Cardiac muscle cell (in vitro differentiated cells and primary cell): ENCODE measurements around the gene CACNG4. TPM values are rescaled to one million over a fixed set of nuclear protein-coding genes. Genes with fewer than 3 reads are reported as not detected.
"Not testable (repeated sequence)": the region's sequence is repeated elsewhere in the genome, so short reads cannot be mapped to it uniquely, and the experiment has no call there.

Experiments
- DNase-seq, 2 donors: peaks; one replicate each; pipeline versions ENCODE4 v3.0.0 to v3.0.0-alpha.2; 2010 to 2017; ENCODE audit warnings: low read depth in 1 of 2, low spot score in 1 of 2
- H3K27ac ChIP-seq: fragments of 200-600 bp; sonication (generic); 2 replicates; pipeline ENCODE4 v1.5.1; 2016
- H3K27me3 ChIP-seq: fragments of 200-600 bp; sonication (generic); 2 replicates; pipeline ENCODE4 v1.6.0; 2016; ENCODE audit warnings: control low read depth
- H3K36me3 ChIP-seq: fragments of 200-600 bp; sonication (generic); 2 replicates; pipeline ENCODE4 v1.5.1; 2016; ENCODE audit warnings: control low read depth
- H3K4me1 ChIP-seq: fragments of 200-600 bp; sonication (generic); 2 replicates; pipeline ENCODE4 v1.8.1; 2017; ENCODE audit warnings: low read depth, mild to moderate bottlenecking, mixed run types
- H3K4me3 ChIP-seq: fragments of 200-600 bp; sonication (generic); 2 replicates; pipeline ENCODE4 v1.5.1; 2016; ENCODE audit warnings: mild to moderate bottlenecking
- H3K9me3 ChIP-seq: fragments of 200-600 bp; sonication (generic); 2 replicates; pipeline ENCODE4 v1.5.1; 2017; ENCODE audit warnings: low read depth, mild to moderate bottlenecking, control low read depth
- polyA plus RNA-seq: library from polyadenylated mRNA; unstranded; fragments of >200 nt; fragmentation: Nextera tagmentation; extraction: Ambion mirVana; gene quantifications from 2 replicates; pipeline ENCODE4 v1.2.1, GENCODE V29; 2016
- total RNA-seq: library from RNA; depleted of rRNA; stranded (reverse); fragments of >200 nt; gene quantifications from 2 replicates; pipeline ENCODE4 v1.2.3, GENCODE V29; 2016
- TF ChIP-seq, protein P1 (sequence below): IDR thresholded peaks from 2 replicates; pipeline ENCODE4 v1.5.1; 2012; ENCODE audit warnings: low read depth, mild to moderate bottlenecking, low read length

The CACNG4 gene
- total and polyA plus RNA-seq, 2 experiments from 2014 or later, result 1.2 TPM

GRCh38 chr17:66968916-66969315 is 4.4 kb downstream of the CACNG4 start:
- Histone ChIP-seq H3K27ac (no peak overlapping the region), H3K9me3 (no peaks in the 10 kb centered on the region), H3K4me3 (no peak overlapping the region), H3K4me1 (peaks cover 11% of the 10 kb centered on the region), H3K27me3 (peaks cover 40% of the 10 kb centered on the region), H3K36me3 (no peaks in the 10 kb centered on the region)
- TF ChIP-seq, protein P1, sequence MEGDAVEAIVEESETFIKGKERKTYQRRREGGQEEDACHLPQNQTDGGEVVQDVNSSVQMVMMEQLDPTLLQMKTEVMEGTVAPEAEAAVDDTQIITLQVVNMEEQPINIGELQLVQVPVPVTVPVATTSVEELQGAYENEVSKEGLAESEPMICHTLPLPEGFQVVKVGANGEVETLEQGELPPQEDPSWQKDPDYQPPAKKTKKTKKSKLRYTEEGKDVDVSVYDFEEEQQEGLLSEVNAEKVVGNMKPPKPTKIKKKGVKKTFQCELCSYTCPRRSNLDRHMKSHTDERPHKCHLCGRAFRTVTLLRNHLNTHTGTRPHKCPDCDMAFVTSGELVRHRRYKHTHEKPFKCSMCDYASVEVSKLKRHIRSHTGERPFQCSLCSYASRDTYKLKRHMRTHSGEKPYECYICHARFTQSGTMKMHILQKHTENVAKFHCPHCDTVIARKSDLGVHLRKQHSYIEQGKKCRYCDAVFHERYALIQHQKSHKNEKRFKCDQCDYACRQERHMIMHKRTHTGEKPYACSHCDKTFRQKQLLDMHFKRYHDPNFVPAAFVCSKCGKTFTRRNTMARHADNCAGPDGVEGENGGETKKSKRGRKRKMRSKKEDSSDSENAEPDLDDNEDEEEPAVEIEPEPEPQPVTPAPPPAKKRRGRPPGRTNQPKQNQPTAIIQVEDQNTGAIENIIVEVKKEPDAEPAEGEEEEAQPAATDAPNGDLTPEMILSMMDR, result no peak
- no peak for DNase-seq

DNA sequence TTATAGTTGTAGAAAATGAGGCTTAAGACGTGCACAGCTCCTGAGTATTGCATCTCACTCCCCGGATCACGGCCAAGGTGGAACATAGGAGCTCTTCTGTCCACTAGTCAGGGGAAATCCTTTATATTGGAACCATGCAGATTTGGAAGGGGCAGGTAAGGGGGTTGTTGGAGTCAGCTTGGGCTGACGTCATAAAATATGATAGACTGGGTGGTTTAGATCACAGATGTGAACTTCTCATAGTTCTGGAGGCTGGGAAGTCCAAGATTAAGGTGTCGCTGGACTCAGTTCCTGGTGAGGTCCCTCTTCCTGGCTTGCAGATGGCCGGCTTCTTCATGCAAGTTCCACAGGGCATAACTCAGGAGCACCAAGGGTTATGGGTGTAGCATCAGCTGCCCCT is 5.6 kb downstream of the CACNG4 start:
- H3K36me3 ChIP-seq, result no peaks in the 10 kb centered on the region
- DNase-seq, result no peak
- peaks cover 11% of the 10 kb centered on the region for H3K4me1 ChIP-seq
- H3K27me3 ChIP-seq, result peaks cover 30% of the 10 kb centered on the region
- H3K4me3 ChIP-seq, result no peak overlapping the region
- TF ChIP-seq, protein P1, result no peak
- no peak overlapping the region for H3K27ac ChIP-seq
- H3K9me3 ChIP-seq, result no peaks in the 10 kb centered on the region

DNA sequence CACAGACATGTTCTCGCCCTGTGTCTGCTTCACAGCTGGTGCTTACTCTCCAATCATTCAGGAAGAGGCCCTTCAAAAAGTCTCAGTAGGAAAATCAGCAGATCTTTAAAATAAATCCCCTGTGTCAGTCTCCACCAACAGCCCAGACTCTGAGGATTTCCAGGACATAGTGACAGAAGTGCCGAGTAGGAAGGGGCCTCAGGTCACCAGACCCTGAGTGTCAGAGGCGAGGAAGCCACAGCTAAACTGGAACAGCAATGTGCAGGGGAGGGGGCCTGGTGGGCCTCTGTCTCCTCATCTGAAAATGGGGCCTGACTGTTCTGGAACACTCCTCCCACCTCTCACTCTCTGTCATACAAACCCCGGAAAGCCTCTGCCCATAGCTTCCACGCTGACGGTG is 6.3 kb downstream of the CACNG4 start:
- H3K27me3 ChIP-seq, result peaks cover 23% of the 10 kb centered on the region
- TF ChIP-seq, protein P1, result no peak
- no peaks in the 10 kb centered on the region for H3K9me3 ChIP-seq
- no peaks in the 10 kb centered on the region for H3K36me3 ChIP-seq
- no peak overlapping the region for H3K27ac ChIP-seq
- H3K4me3 ChIP-seq, result no peak overlapping the region
- peaks cover 10% of the 10 kb centered on the region for H3K4me1 ChIP-seq
- no peak for DNase-seq

DNA sequence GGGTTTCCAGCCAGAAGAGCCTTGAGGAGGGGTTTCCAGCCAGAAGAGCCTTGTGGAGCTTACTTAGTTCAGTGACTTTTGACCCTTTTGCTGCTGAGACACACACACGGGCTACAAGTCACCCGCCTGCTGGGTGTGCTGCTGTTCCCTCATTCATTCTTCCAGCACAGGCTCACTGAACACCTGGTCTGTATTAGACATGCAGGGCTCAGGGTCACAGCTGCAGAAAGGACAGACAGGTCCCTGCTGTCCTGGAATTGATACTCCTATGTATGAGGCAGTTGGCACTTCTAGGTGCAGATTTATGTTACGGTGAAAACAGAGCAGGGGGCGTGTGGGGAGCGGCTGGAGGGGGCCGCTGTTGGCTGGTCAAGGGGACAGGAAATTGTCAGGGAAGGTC is 6.8 kb downstream of the CACNG4 start:
- H3K27ac ChIP-seq, result no peak overlapping the region
- no peaks in the 10 kb centered on the region for H3K9me3 ChIP-seq
- TF ChIP-seq, protein P1, result no peak
- DNase-seq, result no peak
- H3K4me3 ChIP-seq, result no peak overlapping the region
- no peaks in the 10 kb centered on the region for H3K36me3 ChIP-seq
- H3K27me3 ChIP-seq, result peaks cover 19% of the 10 kb centered on the region
- H3K4me1 ChIP-seq, result peaks cover 5% of the 10 kb centered on the region

DNA sequence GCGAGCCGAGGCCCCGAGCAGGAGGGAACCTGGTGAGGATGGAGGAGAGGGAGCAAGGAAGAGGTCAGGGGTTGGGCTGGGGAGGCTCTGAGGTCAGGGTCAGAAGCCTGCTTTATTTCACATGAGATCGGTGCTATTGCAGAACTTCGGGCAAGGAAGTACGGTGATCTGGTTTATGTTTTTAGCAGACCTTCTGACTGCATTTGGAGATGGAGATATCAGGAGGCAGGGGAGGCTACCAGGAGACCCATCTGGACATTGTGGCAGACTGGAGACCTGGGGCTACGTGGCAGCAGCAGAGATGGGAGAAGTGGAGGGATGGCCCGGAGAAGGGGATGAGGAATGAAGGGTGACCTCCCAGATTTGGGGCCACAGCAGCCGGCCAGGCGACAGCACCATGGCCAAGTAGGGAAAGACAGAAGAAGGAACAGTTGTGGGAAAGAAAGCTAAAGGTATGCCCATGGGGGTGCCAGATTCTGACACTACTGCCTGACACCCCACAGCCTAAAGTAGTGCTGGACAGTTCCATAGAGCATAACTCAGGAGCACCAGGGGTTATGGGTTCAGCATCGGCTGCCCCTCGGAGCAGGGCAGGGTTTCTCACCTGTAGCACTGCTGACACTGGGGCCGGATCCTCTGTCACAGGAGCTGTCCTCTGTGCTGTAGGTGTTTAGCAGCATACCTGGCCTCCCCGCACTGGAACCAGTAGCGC is 7.4 kb downstream of the CACNG4 start:
- no peak overlapping the region for H3K4me3 ChIP-seq
- no peaks in the 10 kb centered on the region for H3K9me3 ChIP-seq
- H3K27me3 ChIP-seq, result peaks cover 12% of the 10 kb centered on the region
- TF ChIP-seq, protein P1, result no peak
- peaks cover 5% of the 10 kb centered on the region for H3K4me1 ChIP-seq
- H3K36me3 ChIP-seq, result no peaks in the 10 kb centered on the region
- no peak overlapping the region for H3K27ac ChIP-seq
- no peak for DNase-seq

- H3K27me3 ChIP-seq, H3K27ac ChIP-seq, H3K36me3 ChIP-seq, H3K4me1 ChIP-seq, DNase-seq, H3K9me3 ChIP-seq, H3K4me3 ChIP-seq: not testable (repeated sequence)
Observed at GRCh38 chr17:66972442-66972830, 7.9 kb downstream of the CACNG4 start.
